Stimulated activated CD8-positive, alpha-beta memory T cell treated with anti-CD3 and anti-CD28 coated beads, Interleukin-12 subunit alpha, Interleukin-12 subunit beta, amount 100 ng/mL, for 24 hours (primary cell): ENCODE data around the gene ANXA2.
"Not testable (repeated sequence)": the region's sequence is repeated elsewhere in the genome, so short reads cannot be mapped to it uniquely, and the experiment has no call there.

Experiments used
- DNase-seq: peaks from one replicate; pipeline ENCODE4 v3.0.0-alpha.2; 2020; ENCODE audit errors: extremely low read depth

ANXA2 gene

GRCh38 chr15:60410350-60410749 is 12.6 kb upstream of the ANXA2 start:
- not testable (repeated sequence) for DNase-seq

- no peak for DNase-seq
Observed at GRCh38 chr15:60408463-60408981, 10.7 kb upstream of the ANXA2 start.

- DNase-seq = no peak
Observed at GRCh38 chr15:60407415-60407805, 9.6 kb upstream of the ANXA2 start.

GRCh38 chr15:60406513-60407414 is 9.0 kb upstream of the ANXA2 start:
- DNase-seq = no peak

GRCh38 chr15:60405399-60405798 is 7.6 kb upstream of the ANXA2 start:
- DNase-seq = no peak

- DNase-seq = not testable (repeated sequence)
Observed at GRCh38 chr15:60404351-60404750, 6.6 kb upstream of the ANXA2 start.

- DNase-seq = no peak
Observed at GRCh38 chr15:60400944-60401343, 3.2 kb upstream of the ANXA2 start.

- DNase-seq = no peak
Observed at GRCh38 chr15:60399931-60400330, 2.1 kb upstream of the ANXA2 start.

GRCh38 chr15:60399246-60399915 is 1.6 kb upstream of the ANXA2 start:
- no peak for DNase-seq

- no peak for DNase-seq
Observed at GRCh38 chr15:60396958-60397771, 621 bp downstream of the ANXA2 start.

- DNase-seq = no peak
Observed at GRCh38 chr15:60396560-60396957, 1.2 kb downstream of the ANXA2 start.

GRCh38 chr15:60396100-60396499 is 1.7 kb downstream of the ANXA2 start:
- DNase-seq = no peak

- DNase-seq = no peak
Observed at GRCh38 chr15:60395276-60396011, 2.3 kb downstream of the ANXA2 start.

GRCh38 chr15:60394689-60395097 is 3.1 kb downstream of the ANXA2 start:
- DNase-seq = no peak

GRCh38 chr15:60392986-60393790 is 4.6 kb downstream of the ANXA2 start:
- DNase-seq = no peak

GRCh38 chr15:60392601-60392985 is 5.2 kb downstream of the ANXA2 start:
- no peak for DNase-seq

- no peak for DNase-seq
Observed at GRCh38 chr15:60391722-60392315, 6.0 kb downstream of the ANXA2 start.

GRCh38 chr15:60390871-60391501 is 6.8 kb downstream of the ANXA2 start:
- no peak for DNase-seq

- DNase-seq = no peak
Observed at GRCh38 chr15:60390231-60390630, 7.6 kb downstream of the ANXA2 start.
